Keratinocyte (primary cell): ENCODE data around the gene GOLGA6L7. TPM values are rescaled to one million over a fixed set of nuclear protein-coding genes. Genes with fewer than 3 reads are reported as not detected.
"Not testable (repeated sequence)": the region's sequence is repeated elsewhere in the genome, so short reads cannot be mapped to it uniquely, and the experiment has no call there.

Experiments
- DNase-seq: peaks from one replicate; pipeline ENCODE4 v3.0.0-alpha.2; 2011; ENCODE audit warnings: low read depth, missing footprints, low spot score
- FAIRE-seq: peaks from 2 replicates; lab custom pipeline; 2011; peaks lifted over from hg19 to GRCh38; lab: Jason Lieb, UNC
- H2AFZ ChIP-seq: 2 replicates; pipeline ENCODE4 v1.6.0; 2012; ENCODE audit warnings: low read length, control low read depth, inconsistent platforms; ENCODE audit not compliant: control insufficient read depth
- H3K27ac ChIP-seq: 2 replicates; pipeline ENCODE4 v1.5.1; 2011; ENCODE audit warnings: low read length; ENCODE audit not compliant: control insufficient read depth, insufficient read depth
- H3K27me3 ChIP-seq: 3 replicates; pipeline ENCODE4 v1.6.0; 2011; ENCODE audit warnings: low read length; ENCODE audit not compliant: control insufficient read depth, insufficient read depth; ENCODE audit errors: extremely low read depth
- H3K36me3 ChIP-seq, 2 experiments: 2 replicates in 1 of 2; 3 replicates in 1 of 2; pipeline ENCODE4 v1.5.1; 2011; ENCODE audit warnings: low read length in 2 of 2, mild to moderate bottlenecking in 1 of 2; ENCODE audit not compliant: control insufficient read depth in 2 of 2, insufficient read depth in 2 of 2; ENCODE audit errors: extremely low read depth in 1 of 2
- H3K4me1 ChIP-seq: 3 replicates; pipeline ENCODE4 v1.5.1; 2011; ENCODE audit warnings: low read length; ENCODE audit not compliant: control insufficient read depth, insufficient read depth; ENCODE audit errors: extremely low read depth
- H3K4me2 ChIP-seq: 3 replicates; pipeline ENCODE4 v1.6.0; 2011; ENCODE audit warnings: low read depth, low read length; ENCODE audit not compliant: control insufficient read depth, insufficient read depth; ENCODE audit errors: extremely low read depth
- H3K4me3 ChIP-seq, 3 experiments: fragments of 200-600 bp in 1 of 3; sonication (generic) in 1 of 3; 2 replicates in 2 of 3; 3 replicates in 1 of 3; pipeline ENCODE4 v1.5.1; 2011 to 2016; ENCODE audit warnings: low read length in 3 of 3, mild to moderate bottlenecking in 3 of 3, control low read depth in 2 of 3, inconsistent platforms in 1 of 3, low read depth in 1 of 3, mixed read lengths in 1 of 3, mixed run types in 1 of 3, moderate library complexity in 1 of 3; ENCODE audit not compliant: control insufficient read depth in 2 of 3, insufficient read depth in 2 of 3; ENCODE audit errors: extremely low read depth in 1 of 3
- H3K79me2 ChIP-seq: 2 replicates; pipeline ENCODE4 v1.6.0; 2012; ENCODE audit warnings: low read length; ENCODE audit not compliant: control insufficient read depth, insufficient read depth
- H3K9ac ChIP-seq: 3 replicates; pipeline ENCODE4 v1.6.0; 2011; ENCODE audit warnings: low read length; ENCODE audit not compliant: control insufficient read depth, insufficient read depth; ENCODE audit errors: extremely low read depth
- H3K9me1 ChIP-seq: 3 replicates; pipeline ENCODE4 v1.6.0; 2011; ENCODE audit warnings: low read length; ENCODE audit not compliant: control insufficient read depth, insufficient read depth; ENCODE audit errors: extremely low read depth
- H3K9me3 ChIP-seq: 2 replicates; pipeline ENCODE4 v1.5.1; 2012; ENCODE audit warnings: low read depth, low read length; ENCODE audit not compliant: control insufficient read depth
- H4K20me1 ChIP-seq: 3 replicates; pipeline ENCODE4 v1.6.0; 2011; ENCODE audit warnings: low read length; ENCODE audit not compliant: control insufficient read depth, insufficient read depth; ENCODE audit errors: extremely low read depth
- dilution Hi-C: fragments of 300-500 bp; cut with MboI; formaldehyde crosslinking; loops from one replicate; pipeline ENCODE4 v1.7.0; 2020; ENCODE audit warnings: low sequenced_read_pairs; ENCODE audit not compliant: extremely low pct_ligation_motif_present
- polyA plus RNA-seq, 5 experiments: library from polyadenylated mRNA; depleted of rRNA in 3 of 5; stranded (reverse) in 3 of 5; stranded (forward) in 1 of 5; unstranded in 1 of 5; fragments of >200 nt; gene quantifications; 1 replicate in 1 of 5; 2 replicates in 3 of 5; 3 replicates in 1 of 5; pipeline versions ENCODE4 v1.2.1 to v1.2.3, GENCODE V29; 2011 to 2012; ENCODE audit warnings: missing spikeins in 2 of 5, low read depth in 1 of 5, low replicate concordance in 1 of 5
- TF ChIP-seq, protein P1 (sequence below), 3 experiments: IDR thresholded peaks in 1 of 3; conservative IDR thresholded peaks in 1 of 3; optimal IDR thresholded peaks in 1 of 3; 2 replicates in 2 of 3; 3 replicates in 1 of 3; pipeline versions ENCODE3 to v1.5.1; 2011; ENCODE audit warnings: low read length in 3 of 3, mild to moderate bottlenecking in 3 of 3, moderate library complexity in 2 of 3, control low read depth in 1 of 3, inconsistent platforms in 1 of 3; ENCODE audit not compliant: insufficient read depth in 2 of 3; ENCODE audit errors: extremely low read depth in 1 of 3

GOLGA6L7 gene
- polyA plus RNA-seq, 1 donor (not counting 4 experiments of a cell fraction or from before 2014, with no cell fraction given) = not detected

DNA sequence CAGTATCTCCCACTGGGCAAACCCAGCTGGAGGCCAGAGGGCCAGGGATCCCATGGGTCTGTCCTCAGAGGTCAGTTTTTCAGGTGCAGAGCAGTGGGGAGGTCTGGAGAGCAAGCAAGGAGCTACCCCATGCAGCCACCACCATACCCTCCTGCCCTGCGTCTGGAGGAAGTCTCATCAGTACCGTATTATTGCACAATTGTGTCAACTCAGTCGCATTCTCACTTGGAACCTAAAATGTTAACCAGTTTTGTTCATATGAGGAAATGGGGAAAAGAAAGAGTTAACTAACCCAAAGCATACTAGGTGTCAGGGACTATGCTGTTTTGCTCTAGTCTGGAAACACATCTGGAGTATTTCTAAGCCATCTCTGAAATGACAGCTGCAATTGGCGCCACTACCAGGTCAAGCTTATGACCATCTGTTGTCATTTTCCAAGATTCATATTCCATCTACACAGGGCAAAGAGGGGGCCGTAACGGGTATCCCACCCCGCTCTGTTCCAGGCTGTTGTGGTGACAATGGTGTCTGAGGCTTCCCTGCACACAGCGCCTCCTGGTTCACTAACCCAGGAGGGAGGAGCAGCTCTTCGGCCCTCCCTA is 20.4 kb upstream of the GOLGA6L7 start:
- H3K9me3 ChIP-seq = no peaks in the 10 kb centered on the region
- H3K4me2 ChIP-seq = no peak overlapping the region
- no peaks in the 10 kb centered on the region for H3K9me1 ChIP-seq
- DNase-seq (no peak), FAIRE-seq (no peak)
- TF ChIP-seq, protein P1, sequence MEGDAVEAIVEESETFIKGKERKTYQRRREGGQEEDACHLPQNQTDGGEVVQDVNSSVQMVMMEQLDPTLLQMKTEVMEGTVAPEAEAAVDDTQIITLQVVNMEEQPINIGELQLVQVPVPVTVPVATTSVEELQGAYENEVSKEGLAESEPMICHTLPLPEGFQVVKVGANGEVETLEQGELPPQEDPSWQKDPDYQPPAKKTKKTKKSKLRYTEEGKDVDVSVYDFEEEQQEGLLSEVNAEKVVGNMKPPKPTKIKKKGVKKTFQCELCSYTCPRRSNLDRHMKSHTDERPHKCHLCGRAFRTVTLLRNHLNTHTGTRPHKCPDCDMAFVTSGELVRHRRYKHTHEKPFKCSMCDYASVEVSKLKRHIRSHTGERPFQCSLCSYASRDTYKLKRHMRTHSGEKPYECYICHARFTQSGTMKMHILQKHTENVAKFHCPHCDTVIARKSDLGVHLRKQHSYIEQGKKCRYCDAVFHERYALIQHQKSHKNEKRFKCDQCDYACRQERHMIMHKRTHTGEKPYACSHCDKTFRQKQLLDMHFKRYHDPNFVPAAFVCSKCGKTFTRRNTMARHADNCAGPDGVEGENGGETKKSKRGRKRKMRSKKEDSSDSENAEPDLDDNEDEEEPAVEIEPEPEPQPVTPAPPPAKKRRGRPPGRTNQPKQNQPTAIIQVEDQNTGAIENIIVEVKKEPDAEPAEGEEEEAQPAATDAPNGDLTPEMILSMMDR (optimal IDR thresholded peaks at IDR 0.05 in 1 of 3, IDR thresholded peaks at IDR 0.05 in 1 of 3, conservative IDR thresholded peaks at IDR 0.05 in 1 of 3; ENCODE audit: extremely low read depth in 1 of 3, insufficient read depth in 2 of 3, low read length in 3 of 3) = no peak
- no peaks in the 10 kb centered on the region for H3K36me3 ChIP-seq
- H4K20me1 ChIP-seq = no peaks in the 10 kb centered on the region
- no peak overlapping the region for H3K4me3 ChIP-seq
- H3K27me3 ChIP-seq = no peaks in the 10 kb centered on the region
- H3K79me2 ChIP-seq = no peaks in the 10 kb centered on the region
- no peak overlapping the region for H2AFZ ChIP-seq
- H3K27ac ChIP-seq = no peak overlapping the region
- H3K9ac ChIP-seq = no peak overlapping the region
- no peaks in the 10 kb centered on the region for H3K4me1 ChIP-seq
- dilution Hi-C loops = no loop called here

GRCh38 chr15:28861589-28862293 is 13.3 kb upstream of the GOLGA6L7 start:
- DNase-seq, H3K27me3 ChIP-seq, H2AFZ ChIP-seq, H3K4me2 ChIP-seq, dilution Hi-C loops, FAIRE-seq, H3K9me3 ChIP-seq, H3K4me1 ChIP-seq, H3K79me2 ChIP-seq, H3K9ac ChIP-seq, H4K20me1 ChIP-seq, H3K4me3 ChIP-seq, H3K36me3 ChIP-seq, H3K27ac ChIP-seq, H3K9me1 ChIP-seq: not testable (repeated sequence)
